ENCODE results near the gene POP5.

- no peak for TF ChIP-seq POLR2A (IDR thresholded peaks at IDR 0.05)
- TF ChIP-seq CTCF (IDR thresholded peaks at IDR 0.05), result peak; percentile 11 to 47 (median 30)
These were observed 3.3 kb upstream of the POP5 start for GRCh38 chr12:120584343-120585149.
